GM12892 (cell line): Measurements from ENCODE around the gene ISG20L2.

ENCODE experiments used
- DNase-seq: peaks from one replicate; pipeline ENCODE4 v3.0.0; 2011; ENCODE audit not compliant: insufficient read length
- FAIRE-seq: peaks from 2 replicates; lab custom pipeline; 2011; peaks lifted over from hg19 to GRCh38; lab: Jason Lieb, UNC
- POLR2A ChIP-seq: IDR thresholded peaks from 2 replicates; pipeline ENCODE4 v1.6.1; 2011; ENCODE audit warnings: low read depth, low read length, control low read depth
- POLR2AphosphoS5 ChIP-seq: IDR thresholded peaks from 2 replicates; pipeline ENCODE4 v1.6.1; 2011; ENCODE audit warnings: low read depth, low read length, control low read depth
- TAF1 ChIP-seq: IDR thresholded peaks from 2 replicates; pipeline ENCODE4 v1.6.1; 2011; ENCODE audit warnings: low read depth, mild to moderate bottlenecking, control low read depth, low read length, borderline replicate concordance

Gene ISG20L2

DNA sequence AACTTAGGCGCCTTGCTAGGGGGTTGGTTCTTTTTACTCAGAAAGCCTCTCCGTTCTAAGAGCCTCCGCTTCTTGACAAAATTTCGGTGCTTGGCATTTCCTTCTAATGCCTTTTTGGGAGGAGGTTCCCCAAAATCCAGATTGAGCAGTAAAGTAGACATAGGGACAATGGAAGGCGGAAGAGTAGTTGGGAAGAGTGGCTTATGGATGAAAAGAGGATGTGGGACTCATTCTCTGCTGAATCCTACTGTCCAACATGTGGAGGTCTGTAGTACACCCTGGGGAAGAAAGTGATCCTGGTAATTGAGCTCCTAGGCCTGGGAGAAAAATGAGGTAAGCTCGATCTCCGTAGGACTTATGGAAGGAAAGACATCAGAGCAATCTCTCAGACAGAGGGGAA, 1.1 kb downstream of the ISG20L2 start:
- TF ChIP-seq TAF1: no peak
- no peak for TF ChIP-seq POLR2A
- no peak for TF ChIP-seq POLR2AphosphoS5
- no peak for FAIRE-seq
- no peak for DNase-seq

DNA sequence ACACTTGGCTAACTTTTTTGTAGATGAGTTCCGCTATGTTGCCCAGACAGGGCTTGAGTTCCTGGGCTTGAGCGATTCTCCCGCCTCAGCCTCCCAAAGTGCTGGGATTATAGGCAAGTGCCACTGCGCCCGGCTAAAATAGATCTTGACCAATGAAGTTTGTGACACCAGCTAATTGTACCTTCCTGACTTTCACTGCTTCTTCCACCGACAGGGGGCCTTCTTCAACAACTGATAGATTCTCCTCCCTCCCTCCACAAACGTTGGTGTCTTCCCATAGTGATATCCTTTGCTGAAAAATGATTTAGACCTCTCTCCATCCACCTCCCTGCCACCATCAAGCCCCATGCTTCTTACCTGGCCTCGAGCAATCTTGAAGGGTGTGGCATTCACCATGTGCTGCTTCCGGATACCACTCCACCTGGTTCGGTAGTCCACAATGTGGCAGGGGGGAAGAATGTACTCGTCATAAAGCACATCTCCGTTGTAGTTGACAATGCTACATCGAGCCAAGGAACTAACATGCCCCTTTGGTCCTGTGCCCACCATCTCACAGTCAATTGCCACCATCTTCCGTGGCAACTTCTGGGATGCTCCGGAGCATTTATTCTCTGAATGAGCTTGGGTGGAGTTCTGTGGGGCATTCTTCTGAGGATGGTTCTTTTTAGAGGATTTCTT, 1.9 kb downstream of the ISG20L2 start:
- TF ChIP-seq POLR2AphosphoS5 (no peak), POLR2A (no peak), TAF1 (no peak)
- FAIRE-seq (peak; percentile 57), DNase-seq (no peak)

DNA sequence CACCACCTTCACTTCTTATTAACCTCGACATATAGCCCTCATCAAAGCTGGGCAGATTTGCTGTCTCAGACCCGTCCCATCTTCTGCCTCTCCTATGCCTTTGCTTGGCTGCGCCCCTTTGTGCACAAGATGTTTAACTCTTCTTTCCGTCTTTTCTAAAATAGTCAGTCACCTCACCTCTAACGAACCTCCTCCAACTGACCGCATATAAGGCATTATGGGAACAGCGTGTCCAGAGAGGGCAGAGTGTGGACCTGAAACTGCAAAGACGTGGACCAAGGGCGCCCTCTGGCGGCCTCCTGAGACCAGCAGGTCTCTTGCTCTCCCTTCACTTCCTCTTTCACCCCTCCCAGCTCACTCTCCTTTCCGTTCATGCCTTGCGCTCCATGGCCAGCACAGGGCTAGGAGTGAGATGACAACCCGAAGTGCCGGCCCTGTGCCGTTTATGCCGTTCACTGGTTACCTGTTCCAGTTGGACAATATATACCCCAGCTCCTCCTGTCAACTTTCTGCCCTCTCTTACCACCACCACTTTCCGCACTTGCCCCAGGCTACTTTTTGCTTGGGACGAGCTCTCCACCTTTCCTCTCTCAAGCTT, 2.8 kb downstream of the ISG20L2 start:
- peak; percentile 73 for FAIRE-seq

DNA sequence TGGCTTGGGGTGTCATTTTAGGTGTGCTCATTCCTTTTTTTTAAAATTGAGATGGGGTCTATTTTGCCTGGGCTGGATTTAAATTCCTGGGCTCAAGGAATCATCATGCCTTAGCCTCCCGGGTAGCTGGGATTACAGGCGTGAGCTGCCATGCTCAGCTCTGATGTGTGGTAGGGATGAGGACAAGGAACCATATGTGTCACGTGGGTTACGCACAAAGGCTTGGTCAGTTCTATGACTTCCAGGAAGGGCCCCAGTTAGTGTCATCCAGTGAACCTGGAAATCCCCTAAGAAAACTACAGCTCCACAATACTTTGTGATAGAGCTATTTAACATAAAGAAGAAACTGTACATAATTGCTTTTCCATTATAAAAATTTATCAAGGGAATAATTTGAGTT, 7.0 kb downstream of the ISG20L2 start:
- no peak for TF ChIP-seq POLR2A
- no peak for FAIRE-seq
- DNase-seq: no peak

More for the DNA sequence above, 2.8 kb downstream of the ISG20L2 start:
- peak; percentile 62 for DNase-seq
- TF ChIP-seq POLR2A: no peak

DNA sequence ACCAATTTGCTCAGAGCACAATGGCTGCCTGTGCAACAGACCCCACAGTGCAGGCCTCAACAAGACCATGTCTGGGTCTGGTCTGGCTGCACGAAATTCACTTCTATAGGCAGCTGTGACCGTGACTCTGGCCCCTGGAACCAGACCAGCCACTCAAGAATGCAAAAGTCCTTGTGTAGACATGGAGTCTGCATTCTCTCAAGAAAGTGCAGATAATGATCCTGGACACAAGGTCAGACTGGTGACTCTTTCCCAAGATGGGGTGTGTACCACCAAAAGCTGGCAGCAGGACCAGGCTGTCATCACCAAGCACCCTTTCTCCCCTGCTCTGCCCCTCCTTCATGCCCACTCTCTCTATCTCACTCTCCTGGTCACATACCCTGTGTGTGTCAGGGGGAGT, 7.4 kb downstream of the ISG20L2 start:
- TF ChIP-seq POLR2A (peak; percentile 56), POLR2AphosphoS5 (peak; percentile 69), TAF1 (no peak)
- DNase-seq: no peak
- FAIRE-seq: no peak

DNA sequence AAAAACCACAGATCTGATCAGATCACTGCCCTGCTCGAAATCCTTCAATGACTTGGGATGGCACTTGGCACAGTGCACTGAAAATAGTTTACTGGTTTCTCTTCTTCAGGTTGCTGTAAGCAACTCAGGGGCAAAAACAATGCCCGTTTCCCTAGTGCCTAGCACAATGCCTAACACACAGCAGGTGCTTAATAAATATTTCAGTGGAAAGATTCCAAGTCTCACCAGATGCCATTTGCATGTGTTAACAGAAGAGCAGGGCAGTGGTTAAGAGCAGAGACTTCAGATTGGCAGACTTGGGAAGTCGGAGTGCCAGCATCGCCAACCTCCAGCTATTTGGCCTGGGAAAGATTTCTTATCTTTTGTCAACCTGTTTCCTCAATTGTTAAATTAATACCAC, 11.2 kb downstream of the ISG20L2 start:
- FAIRE-seq (no peak), DNase-seq (no peak)

DNA sequence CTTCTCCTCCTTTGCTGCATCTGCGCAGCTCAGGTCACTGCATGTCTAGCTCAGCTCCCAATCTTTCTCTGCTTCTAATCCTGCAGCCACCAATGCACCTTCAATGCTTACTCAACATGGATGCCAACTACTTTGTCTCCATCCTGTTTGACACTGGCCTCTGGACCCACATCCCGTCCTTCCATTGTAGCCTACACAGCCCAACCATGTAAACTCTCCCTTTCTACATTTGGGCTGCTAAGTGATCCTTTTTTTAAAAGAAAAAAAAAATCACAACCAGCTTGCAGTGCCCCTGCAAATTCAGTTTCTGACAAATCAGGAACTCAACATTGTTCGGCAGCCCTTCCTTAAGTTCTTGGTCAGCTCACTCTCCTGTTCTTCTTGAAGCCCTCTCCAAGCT, 13.7 kb downstream of the ISG20L2 start:
- DNase-seq (no peak), FAIRE-seq (no peak)
- TF ChIP-seq TAF1 (no peak), POLR2AphosphoS5 (no peak), POLR2A (no peak)

More for the DNA sequence above, 11.2 kb downstream of the ISG20L2 start:
- TF ChIP-seq TAF1 (no peak), POLR2A (no peak), POLR2AphosphoS5 (no peak)

DNA sequence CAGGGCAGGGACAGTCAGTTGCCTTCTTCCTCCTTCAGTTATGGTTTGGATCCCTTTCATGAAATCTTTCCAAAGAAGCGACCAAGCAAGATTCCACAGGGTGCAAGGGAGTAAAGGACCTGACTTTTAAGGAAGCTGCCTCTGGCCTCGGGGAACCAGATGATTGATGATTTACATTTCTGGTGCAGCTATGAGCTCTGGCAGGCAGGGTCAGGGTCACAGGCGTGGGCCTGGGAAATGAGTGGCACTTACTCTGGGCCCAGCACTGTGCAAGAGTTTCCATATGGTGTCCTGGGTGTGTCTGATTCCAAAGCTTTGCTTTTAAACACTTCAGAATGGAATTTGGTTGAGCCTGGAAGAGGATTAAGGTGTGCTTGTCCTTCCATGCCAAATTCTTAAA, 15.9 kb downstream of the ISG20L2 start:
- DNase-seq: no peak
- FAIRE-seq: no peak
- no peak for TF ChIP-seq POLR2A
- no peak for TF ChIP-seq TAF1
- TF ChIP-seq POLR2AphosphoS5: no peak

DNA sequence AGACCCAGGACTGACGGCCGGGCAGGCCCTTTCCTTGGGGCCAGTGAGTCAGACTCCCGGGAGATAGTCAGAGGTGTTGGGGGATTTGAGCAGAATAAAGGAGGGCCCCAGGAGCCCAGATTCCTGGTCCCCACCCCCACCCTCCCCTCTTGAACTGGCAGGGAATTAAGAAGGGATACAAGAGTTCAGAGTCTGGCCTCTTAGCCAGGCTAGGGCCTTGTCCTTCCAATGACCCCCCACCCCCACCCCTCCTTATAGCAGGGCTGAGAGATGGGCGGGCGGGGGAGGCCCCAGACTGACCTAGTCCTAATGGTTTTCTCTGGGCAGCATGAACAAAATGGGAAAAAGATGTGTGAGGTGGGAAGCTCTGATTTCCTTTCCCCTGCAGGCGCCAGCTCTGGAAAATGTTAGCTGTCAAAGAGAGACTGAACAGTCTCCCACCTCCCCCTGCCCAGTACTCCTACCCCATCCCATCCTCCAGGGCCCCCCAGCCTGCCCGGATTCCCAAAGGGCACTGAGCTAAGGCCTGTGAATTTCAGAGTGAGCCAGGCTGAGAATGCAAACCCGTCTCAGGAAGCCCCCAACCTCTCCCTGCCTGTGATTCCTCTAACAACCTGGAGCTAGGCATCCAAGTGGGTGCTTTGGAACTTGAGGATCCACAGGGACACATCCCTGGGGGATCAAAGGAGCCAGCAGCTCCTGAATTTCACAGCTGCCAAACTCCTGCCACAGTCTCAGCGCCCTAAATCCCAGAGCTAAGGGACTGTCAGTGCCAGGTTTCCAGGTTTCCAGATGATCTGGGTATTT, 17.4 kb downstream of the ISG20L2 start:
- TF ChIP-seq POLR2AphosphoS5 (no peak), TAF1 (no peak), POLR2A (no peak)
- no peak for DNase-seq
- no peak for FAIRE-seq

DNA sequence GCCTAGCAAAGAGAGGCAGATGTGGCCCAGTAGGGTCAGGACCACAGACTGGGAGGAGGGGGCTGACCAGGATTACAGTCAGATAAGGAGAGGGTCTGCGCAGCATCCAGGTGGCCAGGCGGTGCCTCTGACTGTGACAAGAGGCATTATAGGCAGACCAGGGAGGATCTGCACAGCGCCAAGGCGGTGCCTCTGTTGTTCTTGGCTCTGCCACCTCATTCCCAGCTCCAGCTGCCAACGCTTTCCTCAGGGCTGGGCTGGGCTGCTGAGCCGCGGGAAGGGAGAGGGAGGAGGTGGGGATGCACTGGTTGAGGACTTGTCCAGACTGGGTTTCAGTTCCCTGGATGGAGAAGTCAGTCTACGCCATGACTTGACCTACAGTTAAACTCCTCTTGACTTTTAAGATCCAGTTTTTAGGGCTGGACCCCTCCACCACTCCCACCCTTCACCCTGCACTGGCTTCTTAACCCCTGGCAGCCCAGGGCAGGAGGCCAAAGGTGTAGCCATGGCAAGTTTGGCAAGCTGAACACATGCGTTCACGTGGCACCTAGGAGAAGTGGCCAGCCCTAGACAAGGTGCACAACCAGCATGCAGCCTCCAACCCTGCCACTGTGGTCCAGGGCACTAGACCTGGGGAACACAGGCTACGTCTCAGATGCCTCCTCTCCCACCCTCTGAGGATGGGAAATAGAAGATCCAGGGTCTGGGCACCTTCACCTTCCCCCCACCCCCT, 18.6 kb downstream of the ISG20L2 start:
- FAIRE-seq (no peak), DNase-seq (no peak)
- TF ChIP-seq POLR2A: no peak
- no peak for TF ChIP-seq POLR2AphosphoS5
- TF ChIP-seq TAF1: no peak

DNA sequence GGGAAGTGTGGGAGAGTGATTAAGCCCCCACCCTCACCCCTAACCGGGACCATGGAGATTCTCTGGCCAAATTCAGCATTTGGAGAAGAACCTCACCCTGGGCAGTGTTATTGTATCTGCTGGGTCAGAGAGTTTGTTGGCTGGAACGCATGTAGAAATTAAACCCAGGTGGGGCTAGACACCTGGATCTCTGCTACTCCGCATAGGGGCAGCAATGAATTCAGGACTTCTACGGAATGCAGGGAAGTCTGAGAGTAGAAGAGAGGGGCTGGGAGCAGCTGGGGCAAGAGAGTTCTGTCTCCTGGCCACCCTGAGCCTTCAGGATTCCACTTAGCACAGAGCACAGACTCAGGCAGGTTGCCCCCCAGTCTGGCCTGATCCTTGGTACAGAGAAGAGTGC, 19.5 kb downstream of the ISG20L2 start:
- DNase-seq (no peak), FAIRE-seq (no peak)
- TF ChIP-seq TAF1 (no peak), POLR2AphosphoS5 (no peak)

DNA sequence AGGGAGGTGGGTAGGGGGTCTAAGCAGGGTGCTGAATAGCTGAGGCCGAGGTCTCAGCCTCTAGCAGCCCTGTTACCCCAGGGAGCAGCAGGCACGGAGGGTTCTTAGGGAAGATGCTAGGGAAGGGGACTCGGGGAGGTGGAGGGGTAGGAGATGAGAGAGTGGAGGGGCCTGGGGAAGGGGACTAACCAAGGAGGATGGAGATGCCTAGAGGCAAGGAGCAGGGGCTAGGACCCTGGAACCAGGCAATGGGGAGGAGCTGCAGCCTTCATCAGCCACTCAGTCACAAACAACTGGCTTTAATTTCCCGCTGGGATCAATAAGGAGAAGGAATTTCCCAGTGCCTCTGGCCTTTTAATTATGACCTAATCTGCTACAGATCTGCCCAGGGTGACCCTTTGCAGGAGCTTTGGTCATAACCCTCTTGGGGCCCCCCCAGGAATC, 20.3 kb downstream of the ISG20L2 start:
- no peak for DNase-seq
- no peak for FAIRE-seq
- TF ChIP-seq POLR2AphosphoS5 (no peak), TAF1 (no peak), POLR2A (no peak)
